Activated naive CD4-positive, alpha-beta T cell treated with anti-CD3 and anti-CD28 coated beads, Interleukin-2, amount 50 U/mL, for 16 hours (primary cell): ENCODE data around the gene CDK14.
"Not testable (repeated sequence)": the region's sequence is repeated elsewhere in the genome, so short reads cannot be mapped to it uniquely, and the experiment has no call there.

Experiments used
- DNase-seq: peaks from one replicate; pipeline ENCODE4 v3.0.0-alpha.2; 2020

Gene CDK14

DNA sequence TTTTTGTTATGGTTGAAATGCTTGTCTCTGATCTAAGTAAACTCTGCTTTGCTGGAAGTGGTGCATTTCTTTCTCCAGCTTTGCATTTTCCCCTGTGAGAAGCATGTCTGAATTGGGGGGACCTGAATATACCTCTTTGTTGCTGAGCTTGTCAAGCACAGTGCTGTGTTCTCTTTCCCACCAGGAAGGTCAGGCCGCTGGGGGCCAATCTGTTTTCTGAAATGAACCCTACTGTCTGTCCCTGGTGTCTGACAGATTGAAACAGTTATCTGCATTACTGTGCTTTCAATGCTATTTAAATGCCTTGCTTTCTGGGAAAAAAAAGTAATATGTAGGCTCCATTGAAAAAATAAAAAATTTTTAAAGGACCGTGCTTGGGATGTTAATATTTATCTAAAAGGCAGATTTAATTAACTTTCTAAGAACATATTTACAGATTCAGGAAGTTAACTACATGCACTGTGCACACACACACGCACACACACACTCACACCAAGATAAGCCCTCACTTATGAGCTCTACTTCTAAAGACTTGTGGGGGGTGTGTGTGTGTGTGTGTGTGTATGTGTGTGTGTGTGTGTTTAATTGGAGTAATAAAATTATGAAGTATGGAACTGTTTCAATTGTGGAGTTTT, 541.1 kb downstream of the CDK14 start:
- no peak for DNase-seq

DNA sequence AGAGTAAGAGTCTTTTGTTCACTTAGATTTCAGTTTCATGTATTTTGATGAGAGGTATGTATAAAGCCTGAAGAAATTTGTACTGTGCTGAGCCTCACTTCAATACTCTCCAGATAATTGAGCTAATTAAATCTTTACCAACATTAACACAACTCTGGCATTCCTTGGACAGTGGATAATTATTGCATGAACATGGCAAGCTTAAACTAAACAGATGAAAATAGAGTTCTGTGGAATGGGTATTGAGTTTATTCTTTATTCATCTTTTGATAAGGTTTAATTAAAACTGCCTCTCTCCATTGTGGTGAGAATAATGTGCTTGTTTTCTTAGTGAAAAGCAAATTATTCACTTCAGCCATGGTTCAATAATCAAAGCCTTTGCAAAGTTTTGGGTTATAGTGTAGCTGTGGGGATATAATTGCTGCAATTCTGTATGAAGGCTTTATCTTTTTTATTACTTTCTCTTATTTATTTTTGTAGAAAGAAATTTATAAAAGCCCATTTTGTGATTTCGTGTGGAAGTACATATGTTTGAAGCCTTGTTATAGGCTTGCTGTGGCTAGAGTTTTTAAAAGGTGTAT, 541.8 kb downstream of the CDK14 start:
- no peak for DNase-seq

DNA sequence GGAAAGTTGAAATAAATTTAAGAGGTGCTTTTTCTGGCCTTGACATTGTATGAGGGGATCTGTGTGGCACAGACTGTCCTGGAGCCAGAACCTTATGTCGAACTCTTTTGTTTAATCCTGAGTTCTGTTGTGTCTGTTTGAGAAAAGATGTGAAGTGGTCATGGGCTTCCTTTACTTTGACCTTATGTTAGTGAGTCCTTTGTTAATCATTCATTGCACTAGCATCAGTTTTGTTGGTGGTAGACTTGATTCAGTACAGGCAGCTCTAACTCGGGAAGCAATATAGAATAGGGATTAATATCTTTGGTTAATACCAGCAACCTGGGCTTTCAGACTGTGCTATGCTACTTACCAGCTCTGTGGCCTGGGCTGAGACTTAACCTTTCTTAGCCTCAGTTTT, 544.2 kb downstream of the CDK14 start:
- DNase-seq = no peak

DNA sequence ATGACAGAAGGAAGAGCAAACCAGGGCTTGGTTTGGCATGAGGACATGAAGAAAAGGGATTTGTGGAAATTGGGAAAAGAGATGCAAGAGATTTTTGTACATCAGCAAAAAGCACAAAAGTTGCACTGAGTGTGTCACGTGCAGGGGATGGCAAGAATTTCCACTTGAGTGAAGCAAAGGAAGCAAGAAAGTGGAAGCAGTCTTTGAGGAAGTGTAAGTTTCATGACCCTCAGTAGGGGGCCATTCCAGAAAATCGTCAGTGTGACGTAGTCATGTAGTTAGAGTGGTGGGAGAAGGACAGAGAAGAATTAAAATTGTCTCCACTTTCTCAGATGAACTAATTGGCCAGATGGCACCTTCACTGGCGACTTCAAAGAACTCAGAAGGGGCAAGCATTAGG, 544.9 kb downstream of the CDK14 start:
- DNase-seq = no peak

DNA sequence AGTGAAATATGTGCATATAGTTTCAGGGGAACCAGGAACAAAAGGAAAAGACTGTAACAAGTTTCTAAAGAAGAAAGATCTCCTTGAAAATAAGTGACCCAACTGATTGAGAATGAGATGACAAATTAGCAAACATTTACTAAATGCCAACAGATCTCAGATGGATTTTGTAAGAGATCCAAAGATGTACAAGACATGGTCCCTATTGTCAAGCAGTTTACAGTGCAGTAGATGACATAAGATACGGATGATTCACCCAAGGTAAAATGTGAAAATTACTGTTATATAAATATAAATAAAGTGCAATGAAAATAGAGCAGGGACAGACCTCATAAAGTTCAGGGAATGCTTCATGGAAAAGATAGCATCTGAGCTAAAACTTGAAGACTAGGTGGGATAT, 546.6 kb downstream of the CDK14 start:
- DNase-seq = no peak

DNA sequence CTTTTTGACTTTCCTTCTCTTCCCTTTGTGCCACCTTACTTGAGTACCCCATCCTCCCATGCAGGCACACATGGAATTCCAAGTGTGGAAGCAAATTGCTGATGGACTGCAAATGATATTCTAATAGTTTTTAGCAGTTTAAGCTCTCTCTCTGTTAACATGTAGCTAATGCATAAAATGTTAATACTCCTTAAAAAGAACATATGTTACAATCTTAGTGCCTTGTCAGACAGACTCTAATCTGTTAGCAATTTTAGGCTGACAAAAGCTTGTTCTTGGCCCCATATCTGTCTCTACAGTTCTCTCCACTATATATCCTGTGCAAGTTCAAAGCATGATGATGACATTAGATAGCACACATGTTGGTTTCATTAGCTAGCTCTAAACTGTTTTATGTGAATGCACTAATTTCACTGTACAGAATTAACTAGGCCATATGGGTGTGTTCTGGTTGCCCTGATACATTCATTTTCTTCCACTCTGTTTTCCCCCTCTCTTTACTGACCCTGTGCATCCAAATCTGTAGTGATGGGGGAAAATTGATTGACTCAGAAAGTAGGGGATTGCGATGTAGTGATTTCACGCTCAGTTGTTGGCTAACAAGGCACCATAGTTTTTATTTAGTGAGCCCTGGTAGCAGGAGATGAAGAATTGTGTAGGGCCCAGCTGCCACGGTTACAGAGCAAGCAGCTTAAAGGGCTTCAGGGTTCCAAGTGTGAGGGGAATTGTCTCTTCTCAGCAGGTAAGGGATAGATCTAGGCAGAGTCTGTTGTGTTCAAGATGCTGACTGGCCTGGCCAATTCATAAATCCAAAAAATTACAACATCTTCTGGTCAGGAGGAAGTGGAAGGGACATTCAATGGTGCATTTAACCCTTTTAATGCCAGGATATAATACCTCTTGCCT, 553.5 kb downstream of the CDK14 start:
- DNase-seq = no peak

DNA sequence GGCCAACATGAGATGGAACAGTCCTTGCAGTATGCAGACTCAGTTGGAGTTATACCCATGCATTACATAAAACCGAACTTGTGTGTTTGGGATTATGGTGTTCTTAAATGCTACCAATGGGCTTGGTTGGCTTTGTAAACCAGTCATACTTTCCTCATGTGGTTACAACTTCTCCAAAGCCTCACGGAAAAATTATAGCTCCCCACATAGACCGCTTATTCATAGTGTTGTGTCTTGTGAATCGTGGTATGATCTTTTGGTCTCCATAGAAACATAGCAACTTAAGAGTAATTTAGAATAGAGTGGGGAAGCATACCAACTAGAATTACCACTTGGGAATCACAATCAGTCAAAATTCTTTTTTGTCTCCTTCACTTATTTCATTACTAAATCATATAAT, 555.8 kb downstream of the CDK14 start:
- DNase-seq = no peak

DNA sequence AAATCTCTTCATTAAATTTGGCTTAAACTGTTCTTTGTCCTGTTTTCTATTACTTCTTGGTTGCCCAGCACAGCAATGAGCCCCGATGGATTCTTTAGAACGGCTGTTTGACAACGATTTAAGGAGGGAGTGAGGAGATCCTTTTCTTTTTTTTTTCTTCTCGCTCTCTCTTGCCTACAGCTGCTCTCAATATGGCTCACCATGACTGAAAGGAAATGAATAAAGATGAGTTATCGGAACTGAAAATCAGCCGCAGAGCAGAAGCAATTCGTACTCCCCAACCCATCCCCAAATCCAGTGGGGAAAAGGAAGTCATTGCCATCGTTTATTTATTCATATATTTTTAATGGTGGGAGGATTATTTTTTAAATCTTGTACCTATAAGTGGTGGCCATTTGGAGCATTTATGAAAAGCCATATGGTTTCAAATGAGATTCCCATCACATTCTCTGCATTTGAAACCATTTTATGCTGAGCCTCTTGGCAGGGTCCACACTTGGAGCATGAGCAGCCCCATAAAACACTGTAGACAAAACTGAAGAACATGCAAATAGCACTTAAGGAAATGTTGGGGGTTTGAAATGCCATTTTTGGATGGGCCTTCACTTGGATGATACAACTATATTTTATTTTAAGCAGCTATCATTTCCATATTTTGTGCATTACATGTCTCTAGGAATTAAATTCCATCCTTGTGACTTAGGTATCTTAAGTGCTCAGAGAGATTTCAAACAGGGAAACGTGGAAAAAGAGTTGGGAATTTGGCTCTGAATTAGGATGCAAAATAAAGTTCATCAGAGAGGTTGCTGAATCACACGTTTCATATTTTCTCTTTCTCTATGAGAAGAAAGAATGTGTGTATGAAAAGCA, 560.4 kb downstream of the CDK14 start:
- no peak for DNase-seq

DNA sequence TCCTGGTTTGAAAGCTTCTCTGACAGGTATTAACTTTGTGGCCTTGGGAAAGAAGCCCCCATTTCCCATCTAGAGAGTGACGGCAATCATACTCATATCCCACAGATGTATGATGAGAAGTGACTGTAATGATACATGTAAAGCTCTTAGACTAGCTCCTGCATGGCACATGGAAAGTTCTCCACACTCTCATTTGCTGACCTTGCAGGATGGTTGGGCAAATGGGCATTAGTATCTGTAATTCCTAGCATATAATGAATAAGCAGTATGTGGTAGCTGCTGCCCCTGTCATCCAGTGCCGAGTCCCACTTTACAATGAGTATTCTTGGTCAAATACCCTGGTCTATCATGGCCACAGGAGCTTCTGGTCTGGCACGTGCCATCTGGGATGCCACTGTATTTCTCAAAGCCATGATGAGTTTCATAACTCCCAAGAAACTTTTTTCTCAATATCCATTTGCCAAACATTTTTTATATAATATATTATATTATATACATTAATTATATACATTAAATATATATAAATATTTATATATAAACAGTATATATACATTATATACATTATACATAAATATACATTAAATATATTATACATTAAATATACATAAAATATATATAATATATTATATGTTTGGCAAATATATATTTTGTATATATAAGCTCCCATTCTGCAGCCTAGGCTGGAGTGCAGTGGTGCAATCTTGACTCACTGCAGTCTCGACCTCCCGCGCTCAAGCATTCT, 561.6 kb downstream of the CDK14 start:
- DNase-seq = no peak

DNA sequence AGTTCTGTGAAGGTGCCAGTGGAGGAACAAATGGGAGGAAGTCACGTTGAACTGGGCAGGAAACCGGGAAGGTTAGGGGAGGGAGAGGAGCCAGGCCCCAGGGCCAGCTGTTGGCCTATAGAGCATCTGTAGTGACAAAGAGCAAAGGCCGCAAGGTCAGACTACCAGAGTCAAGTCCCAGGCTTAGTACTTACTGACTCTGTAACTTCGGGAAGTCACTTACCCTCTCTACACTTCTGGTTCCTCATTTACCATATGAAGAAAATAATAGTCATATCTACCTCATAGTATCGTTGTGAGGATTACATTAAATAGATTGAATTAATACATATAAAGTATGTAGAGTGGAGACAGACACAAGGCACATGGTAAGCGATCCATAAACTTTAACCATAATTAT, 566.3 kb downstream of the CDK14 start:
- no peak for DNase-seq

DNA sequence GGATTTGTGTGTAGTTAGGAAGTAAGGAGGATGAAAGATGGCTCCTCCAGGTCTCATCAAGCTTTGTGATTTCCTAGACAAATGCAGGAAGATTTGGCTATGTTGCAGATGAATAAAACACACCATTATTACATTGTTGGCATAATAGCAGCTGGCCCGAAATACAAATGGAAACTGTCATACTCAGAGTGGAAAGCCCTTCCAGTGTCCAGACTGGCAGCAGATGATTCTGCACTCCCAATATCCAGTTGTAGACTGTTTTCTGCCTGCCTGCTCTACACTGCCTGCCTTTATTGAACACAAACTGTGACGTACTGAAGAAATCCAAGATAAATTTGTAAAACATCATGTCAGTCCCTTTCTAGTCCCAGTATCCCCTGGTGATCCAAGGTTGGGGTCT, 568.4 kb downstream of the CDK14 start:
- DNase-seq = no peak

DNA sequence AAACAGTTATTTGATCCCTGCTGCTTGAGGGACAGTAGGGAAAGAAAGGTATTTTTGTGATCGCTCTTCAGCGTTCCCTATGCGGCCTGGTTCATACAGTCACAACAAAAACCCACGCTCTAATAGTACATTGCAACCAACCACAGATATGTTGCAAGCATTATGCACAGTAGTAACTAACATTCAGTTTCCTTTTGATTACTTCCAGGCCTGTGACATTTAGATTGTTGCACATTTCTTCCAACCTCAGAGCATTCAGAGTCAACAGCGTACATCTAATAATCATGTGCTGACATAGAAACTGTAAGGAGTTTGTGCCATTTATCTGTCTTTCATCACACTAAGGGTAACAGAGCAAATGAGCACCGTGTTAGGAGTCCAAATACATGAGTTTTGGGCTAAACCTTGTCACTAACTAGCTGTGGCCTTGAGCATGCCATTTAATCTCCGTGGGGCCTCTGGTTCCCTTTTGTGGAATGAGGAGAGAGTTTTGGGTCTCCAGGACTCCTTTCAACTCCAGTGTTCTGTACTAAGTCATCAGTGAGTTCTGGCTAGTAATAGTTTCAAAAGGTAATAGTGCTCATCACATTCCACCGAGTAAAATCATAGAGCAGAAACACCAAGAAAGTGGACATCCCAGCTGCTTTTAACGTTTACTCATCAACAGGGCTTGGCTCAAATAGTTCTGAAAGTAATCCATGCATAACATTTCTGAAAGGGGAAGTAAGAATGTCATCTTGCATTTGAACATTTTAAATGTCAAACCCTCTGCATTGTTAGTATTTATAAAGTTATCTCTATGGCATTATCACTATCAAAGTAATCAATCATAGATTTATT, 569.1 kb downstream of the CDK14 start:
- DNase-seq = no peak

DNA sequence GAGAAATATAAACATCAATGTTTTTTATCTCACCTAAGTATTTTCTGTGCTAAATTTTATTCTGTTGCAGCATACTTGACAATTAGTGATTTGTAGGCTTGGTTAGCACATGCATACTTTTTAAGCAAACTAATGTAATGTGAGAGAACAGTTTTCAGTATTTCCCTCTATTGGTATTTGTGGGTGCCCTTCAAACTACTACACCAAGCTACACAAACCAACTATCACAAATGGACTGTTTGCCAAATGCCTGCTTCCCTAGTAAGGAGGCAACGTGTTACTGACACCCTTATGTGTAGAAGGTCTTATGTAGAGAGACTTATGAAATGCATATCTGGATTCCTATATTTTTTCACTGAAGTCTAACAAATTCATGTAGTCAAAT, 569.7 kb downstream of the CDK14 start:
- DNase-seq = no peak

DNA sequence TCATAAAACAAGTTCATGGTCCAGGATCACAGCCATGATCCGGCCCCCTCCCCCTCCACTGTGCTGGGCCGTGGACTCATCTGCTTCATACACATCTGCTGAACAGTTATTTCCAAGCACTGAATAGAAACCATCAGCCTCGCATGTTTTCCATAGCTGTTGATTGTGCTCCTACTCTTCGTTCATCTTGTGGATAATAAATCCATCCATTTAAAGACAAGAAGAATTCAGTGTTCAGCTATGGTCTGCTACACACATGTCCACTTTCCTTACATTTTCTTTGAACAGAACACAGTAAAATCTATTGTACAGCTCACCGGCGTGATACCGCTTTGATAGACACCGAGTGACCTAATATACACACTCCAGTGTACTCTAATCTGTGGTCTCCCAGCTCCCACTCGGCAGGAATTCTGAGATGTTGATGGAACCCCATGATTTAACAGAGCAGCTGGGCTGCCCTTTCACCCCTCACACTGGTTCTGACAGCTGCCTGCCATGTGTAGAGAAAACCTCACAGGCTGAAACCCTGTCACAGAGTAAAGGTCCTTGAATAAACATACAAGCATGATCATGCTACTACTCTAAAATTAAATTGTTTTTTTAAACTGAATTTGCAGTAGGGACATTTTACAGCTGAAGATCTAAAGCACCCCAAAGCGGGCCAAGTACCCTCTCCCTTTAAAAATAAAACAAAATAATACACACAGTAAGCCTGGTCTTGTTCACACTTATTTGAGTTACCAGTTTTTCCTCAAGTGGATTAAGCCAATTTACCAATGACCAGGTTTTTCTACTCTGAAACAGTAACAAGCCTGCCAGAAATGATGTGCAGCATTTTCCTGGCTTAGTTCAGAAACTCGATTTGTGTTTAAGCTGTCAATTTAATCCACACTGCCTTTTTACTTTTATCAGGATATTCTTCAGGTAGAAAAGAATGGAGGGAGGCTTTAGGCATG, 573.0 kb downstream of the CDK14 start:
- no peak for DNase-seq

DNA sequence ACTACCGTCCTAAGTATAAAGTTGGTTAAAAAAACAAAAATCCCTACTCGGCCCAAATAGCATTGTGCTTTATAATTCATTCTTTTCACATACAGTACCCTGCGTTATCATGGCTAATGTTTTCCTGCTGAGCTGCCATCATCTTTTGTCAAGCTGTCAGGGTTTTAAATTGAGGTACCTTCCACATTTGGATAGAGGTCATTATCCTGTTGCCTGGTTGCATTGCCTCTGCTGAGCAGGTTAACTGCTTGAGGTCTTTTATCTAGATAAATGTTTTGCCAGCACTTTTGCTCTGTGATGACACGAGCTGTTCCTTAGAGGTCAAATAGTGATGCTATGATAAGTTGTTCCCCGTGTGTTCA, 573.7 kb downstream of the CDK14 start:
- no peak for DNase-seq

DNA sequence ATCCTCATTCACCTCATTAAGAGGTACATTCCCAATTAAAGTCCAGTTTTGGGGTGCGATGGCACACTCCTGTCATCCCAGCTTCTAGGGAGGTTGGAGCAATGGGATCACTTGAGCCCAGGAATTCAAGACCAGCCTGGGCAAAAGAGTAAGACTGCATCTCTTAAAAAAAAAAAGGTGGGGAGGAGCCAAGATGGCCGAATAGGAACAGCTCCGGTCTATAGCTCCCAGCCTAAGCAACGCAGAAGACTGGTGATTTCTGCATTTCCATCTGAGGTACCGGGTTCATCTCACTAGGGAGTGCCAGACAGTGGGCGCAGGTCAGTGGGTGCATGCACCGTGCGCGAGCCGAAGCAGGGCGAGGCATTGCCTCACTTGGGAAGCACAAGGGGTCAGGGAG, 577.1 kb downstream of the CDK14 start:
- DNase-seq = not testable (repeated sequence)

DNA sequence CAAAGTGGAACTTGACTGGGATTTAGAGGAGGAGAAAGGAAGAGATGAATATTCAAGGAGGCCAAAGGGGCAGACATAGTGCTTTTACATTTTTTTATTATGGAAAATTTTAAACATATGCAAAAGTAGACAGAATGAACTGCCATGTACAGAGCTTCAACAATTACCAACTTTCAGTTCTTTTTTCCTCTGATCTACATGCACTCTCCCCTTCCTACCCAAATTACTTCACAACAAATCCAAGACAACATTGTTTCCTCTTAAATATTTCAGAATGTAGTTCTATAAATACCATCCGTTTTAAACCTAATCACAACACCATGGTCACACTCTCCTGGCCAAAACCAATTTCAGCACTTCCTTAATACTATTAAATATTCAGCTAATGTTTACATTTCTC, 584.6 kb downstream of the CDK14 start:
- DNase-seq = no peak

DNA sequence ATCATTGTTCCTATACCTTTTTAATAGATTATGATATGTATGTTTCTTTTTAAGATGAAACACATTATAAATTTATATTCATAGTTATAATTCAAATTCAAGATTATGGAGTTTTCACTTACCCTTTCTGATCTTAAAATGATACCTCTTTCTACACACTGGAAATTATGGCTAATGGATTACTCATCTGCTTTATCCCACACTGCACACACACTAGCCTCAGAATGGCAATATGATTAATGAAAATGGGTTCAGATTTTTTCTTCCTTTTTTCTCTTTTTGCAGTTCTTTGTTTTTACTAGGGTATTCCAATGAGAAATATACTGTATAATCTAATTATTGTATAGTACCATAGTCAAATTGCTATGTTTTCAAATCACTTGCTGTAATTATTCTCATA, 585.8 kb downstream of the CDK14 start:
- no peak for DNase-seq

DNA sequence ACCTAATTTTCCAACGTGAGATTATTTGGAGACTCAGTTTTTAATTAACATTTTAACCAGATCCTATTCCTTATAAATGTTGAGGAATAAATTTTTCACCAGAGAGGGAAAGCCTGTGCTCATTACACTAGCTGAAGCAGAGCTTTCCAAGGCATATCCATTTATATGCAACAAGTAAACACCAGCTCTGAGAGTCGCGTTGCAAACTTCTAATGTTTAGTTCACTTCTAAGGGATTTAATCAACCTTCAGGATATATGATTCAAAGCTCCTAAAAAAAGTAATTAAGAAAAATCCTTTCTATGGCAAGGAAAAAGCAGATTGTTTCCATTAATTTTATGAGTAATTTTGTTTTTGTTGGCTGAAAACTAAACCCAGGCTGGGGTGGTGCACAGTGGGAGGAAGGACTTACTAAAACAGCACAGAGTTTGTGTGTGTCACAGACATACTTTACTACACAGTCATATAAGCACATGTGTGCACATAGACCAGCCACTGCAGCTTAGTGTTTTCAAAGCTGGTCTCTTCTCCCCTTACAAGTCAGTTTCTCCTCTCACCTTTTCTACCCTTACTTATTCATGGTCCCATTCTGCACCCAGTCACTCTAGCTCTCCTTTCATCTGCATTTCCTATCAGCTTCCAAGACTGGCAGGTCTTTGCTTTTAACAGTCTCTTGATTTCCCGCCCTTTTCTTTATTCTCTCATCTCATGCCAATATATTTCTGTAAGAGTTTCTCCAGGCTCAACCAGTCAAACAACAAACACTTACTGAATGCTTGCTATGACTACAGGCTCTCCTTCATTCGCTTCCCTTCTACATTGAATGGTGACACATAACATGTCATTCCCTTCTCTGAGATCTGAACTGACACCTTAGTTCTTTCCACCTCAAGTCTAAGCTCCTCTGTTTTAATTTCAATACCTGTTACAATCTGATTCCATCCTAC, 587.0 kb downstream of the CDK14 start:
- DNase-seq = no peak
